ENCODE measurements around the gene RPGRIP1. TPM values are rescaled to one million over a fixed set of nuclear protein-coding genes. Genes with fewer than 3 reads are reported as not detected.

Gene RPGRIP1
- total RNA-seq, 1 experiment from 2014 or later, result 0.07 TPM

- H3K27me3 ChIP-seq (ENCODE audit: insufficient read depth, low read length), result no peaks in the 10 kb centered on the region
- H3K36me3 Mint-ChIP-seq (ENCODE audit: insufficient read depth in 1 of 3, low read depth in 3 of 3), result no peaks in the 10 kb centered on the region
- peak; percentile 66 for DNase-seq
- no peak overlapping the region for H4K8ac ChIP-seq (replicated peaks; ENCODE audit: insufficient read length, low read depth, low read length)
- no peaks in the 10 kb centered on the region for H4K20me1 ChIP-seq (ENCODE audit: control insufficient read depth, insufficient read depth, insufficient read length)
- H3K56ac ChIP-seq (ENCODE audit: insufficient read length, low read depth, low read length), result no peak overlapping the region
- no peaks in the 10 kb centered on the region for H3K9me3 ChIP-seq (ENCODE audit: control insufficient read depth, low read depth, low read length)
- H2BK12ac ChIP-seq (ENCODE audit: insufficient read length, low read depth, low read length), result no peak overlapping the region
- H3K23ac ChIP-seq (ENCODE audit: insufficient read length, low read depth, low read length), result no peak overlapping the region
- no peaks in the 10 kb centered on the region for H3K9me3 Mint-ChIP-seq
- H3K23me2 ChIP-seq (ENCODE audit: insufficient read length, low read depth, low read length, poor library complexity, severe bottlenecking), result peaks cover 4% of the 10 kb centered on the region
- H3T11ph ChIP-seq (ENCODE audit: low read length), result no peak overlapping the region
- no peak overlapping the region for H2BK20ac ChIP-seq (ENCODE audit: low read depth, low read length, poor library complexity, severe bottlenecking)
- H3K27ac ChIP-seq (ENCODE audit: insufficient read length, low read depth, low read length), result no peak overlapping the region
- peak overlapping the region; percentile 33; the same call in 1 of the 2 replicates for H3K14ac ChIP-seq (ENCODE audit: insufficient read depth, low read length)
- H3K27ac Mint-ChIP-seq, result no peak overlapping the region
- no peaks in the 10 kb centered on the region for H3K79me2 ChIP-seq (ENCODE audit: insufficient read depth, low read length)
- no peak overlapping the region for H4K5ac ChIP-seq (ENCODE audit: insufficient read length, low read depth, low read length)
- H4K91ac ChIP-seq (ENCODE audit: insufficient read length, low read depth, low read length), result no peak overlapping the region
- H3K4me3 Mint-ChIP-seq, result peak overlapping the region; percentile 57 to 58; a peak in 4 of 5 replicates
- WGBS (ENCODE audit: extremely low coverage, insufficient read length, low lambda C conversion rate), result no CpG with 5 or more reads among the region's 30 CpGs
- H3K4me2 ChIP-seq (ENCODE audit: insufficient read depth, insufficient read length, low read length), result peak overlapping the region; percentile 7
- no peak overlapping the region for H3K4ac ChIP-seq (ENCODE audit: low read depth, low read length)
- H3K4me1 Mint-ChIP-seq, result peaks cover 4% of the 10 kb centered on the region in 2 experiments; a peak in 3 of 4 replicates
- H3K27me3 Mint-ChIP-seq (ENCODE audit: low read depth), result peaks cover 11% of the 10 kb centered on the region
- no peak overlapping the region for H2AFZ ChIP-seq (ENCODE audit: low read length)
- H3K4me1 ChIP-seq (ENCODE audit: insufficient read depth, low read length), result no peaks in the 10 kb centered on the region
- no peak overlapping the region for H2BK120ac ChIP-seq (ENCODE audit: low read depth, low read length, poor library complexity, severe bottlenecking)
- no peaks in the 10 kb centered on the region for H3K79me1 ChIP-seq (ENCODE audit: insufficient read depth, low read depth, low read length, poor library complexity, severe bottlenecking)
- H2BK5ac ChIP-seq (ENCODE audit: insufficient read length, low read length), result no peak overlapping the region
- H2BK15ac ChIP-seq (ENCODE audit: low read depth, low read length), result no peak overlapping the region
- H2AK5ac ChIP-seq (ENCODE audit: insufficient read length, low read length), result no peak overlapping the region
- H3K9ac ChIP-seq (ENCODE audit: extremely low read depth, insufficient read length, low read length), result peak overlapping the region; percentile 0
- H3K18ac ChIP-seq (ENCODE audit: insufficient read length, low read depth, low read length), result peak overlapping the region; percentile 29
- peak; percentile 39; the same call in 2 of the 3 replicates for TF ChIP-seq CTCF (conservative IDR thresholded peaks at IDR 0.05)
Measured at GRCh38 chr14:21300892-21301291, 21.0 kb downstream of the RPGRIP1 start.
